ENCODE measurements around the gene FOXJ1.

DNA sequence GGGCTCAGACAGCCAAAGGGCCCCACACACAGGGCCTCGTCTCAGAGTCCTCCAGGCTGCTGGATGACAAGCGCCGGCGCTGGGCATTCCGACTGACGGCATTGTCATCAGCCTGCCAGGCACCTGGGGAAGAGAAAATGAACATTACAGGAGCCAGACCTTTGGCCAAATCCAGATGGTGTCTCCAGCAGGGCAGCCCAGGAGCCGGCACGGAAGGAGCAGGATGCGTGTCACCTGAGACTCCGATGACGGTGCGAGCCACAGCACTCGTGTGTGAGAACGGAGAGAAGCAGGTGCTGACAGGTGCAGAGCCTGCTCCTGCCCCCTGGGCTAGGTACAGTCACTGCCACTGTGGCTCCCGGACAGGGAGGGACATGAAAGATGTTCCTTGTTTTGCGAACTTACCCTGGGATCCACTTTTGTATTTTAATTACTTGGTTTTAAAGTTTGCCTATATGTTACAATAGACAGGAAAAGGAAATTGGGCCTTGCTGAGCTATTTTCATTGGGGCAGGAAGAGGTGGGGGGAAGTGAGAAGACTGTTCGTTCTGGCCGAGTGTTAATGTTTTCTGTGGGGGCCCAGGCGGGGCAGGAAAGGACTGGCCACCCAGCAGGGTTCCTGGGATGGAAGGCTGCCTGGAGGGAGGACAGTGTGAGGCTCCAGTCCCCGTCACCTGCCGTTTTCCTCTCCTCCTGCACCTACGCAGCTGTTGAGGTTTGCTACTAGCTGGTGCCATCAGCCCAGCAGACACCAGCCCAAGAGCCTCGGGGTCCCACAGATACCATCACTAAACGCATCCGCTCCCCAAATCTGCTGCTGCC lies 4.4 kb upstream of the FOXJ1 start:
- no peak for TF ChIP-seq EZH2 (IDR thresholded peaks at IDR 0.05; ENCODE audit: low read length, unreplicated experiment)
- TF ChIP-seq, protein P1, sequence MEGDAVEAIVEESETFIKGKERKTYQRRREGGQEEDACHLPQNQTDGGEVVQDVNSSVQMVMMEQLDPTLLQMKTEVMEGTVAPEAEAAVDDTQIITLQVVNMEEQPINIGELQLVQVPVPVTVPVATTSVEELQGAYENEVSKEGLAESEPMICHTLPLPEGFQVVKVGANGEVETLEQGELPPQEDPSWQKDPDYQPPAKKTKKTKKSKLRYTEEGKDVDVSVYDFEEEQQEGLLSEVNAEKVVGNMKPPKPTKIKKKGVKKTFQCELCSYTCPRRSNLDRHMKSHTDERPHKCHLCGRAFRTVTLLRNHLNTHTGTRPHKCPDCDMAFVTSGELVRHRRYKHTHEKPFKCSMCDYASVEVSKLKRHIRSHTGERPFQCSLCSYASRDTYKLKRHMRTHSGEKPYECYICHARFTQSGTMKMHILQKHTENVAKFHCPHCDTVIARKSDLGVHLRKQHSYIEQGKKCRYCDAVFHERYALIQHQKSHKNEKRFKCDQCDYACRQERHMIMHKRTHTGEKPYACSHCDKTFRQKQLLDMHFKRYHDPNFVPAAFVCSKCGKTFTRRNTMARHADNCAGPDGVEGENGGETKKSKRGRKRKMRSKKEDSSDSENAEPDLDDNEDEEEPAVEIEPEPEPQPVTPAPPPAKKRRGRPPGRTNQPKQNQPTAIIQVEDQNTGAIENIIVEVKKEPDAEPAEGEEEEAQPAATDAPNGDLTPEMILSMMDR (conservative IDR thresholded peaks at IDR 0.05; ENCODE audit: low read depth, low read length), result no peak
- no peak for TF ChIP-seq EZH2phosphoT487 (IDR thresholded peaks at IDR 0.05; ENCODE audit: borderline replicate concordance, low read length)

Measured in PC-3 (cell line).